Measurements from ENCODE around the gene SBF2.
A peak's percentile ranks its signal among the peaks of the same experiment; 100 is the strongest.

The SBF2 gene

DNA sequence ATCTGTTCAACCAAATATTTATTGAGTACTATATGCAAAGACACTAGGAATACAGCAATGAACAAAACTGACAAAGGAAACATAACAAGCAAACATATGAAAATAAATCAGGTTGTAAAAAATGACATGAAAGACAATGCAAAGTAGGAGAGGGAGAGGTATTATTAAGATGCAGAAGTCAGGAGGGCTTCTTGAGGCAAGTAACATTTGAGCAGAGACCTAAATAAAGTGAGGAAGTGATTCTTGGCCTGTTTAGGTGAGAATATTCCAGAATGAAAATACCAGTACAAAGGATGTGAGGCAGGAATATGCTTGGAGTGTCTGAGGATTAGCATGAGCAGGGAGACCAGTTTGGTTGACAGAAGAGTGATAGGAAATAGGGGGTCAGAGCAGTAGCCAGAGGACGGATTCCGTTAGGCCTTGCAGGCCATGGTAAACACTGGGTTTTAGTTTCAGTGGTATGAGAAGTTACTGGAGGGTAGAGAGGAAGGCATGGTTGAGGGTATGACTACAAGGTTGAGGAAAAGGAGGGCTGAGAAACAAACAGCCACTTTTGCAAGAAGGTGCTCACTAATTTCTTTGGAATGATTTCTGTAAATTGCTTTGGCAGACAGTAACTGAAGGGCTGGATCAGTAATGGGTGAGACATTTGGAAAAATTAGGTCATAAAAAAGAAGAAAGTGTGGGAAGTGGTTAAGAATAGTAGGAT, 438.3 kb downstream of the SBF2 start:
- no peak overlapping the region for H3K4me3 ChIP-seq (ENCODE audit: low read depth, low read length)
- DNase-seq (ENCODE audit: low read depth) = peak; percentile 63
- TF ChIP-seq, protein P1, sequence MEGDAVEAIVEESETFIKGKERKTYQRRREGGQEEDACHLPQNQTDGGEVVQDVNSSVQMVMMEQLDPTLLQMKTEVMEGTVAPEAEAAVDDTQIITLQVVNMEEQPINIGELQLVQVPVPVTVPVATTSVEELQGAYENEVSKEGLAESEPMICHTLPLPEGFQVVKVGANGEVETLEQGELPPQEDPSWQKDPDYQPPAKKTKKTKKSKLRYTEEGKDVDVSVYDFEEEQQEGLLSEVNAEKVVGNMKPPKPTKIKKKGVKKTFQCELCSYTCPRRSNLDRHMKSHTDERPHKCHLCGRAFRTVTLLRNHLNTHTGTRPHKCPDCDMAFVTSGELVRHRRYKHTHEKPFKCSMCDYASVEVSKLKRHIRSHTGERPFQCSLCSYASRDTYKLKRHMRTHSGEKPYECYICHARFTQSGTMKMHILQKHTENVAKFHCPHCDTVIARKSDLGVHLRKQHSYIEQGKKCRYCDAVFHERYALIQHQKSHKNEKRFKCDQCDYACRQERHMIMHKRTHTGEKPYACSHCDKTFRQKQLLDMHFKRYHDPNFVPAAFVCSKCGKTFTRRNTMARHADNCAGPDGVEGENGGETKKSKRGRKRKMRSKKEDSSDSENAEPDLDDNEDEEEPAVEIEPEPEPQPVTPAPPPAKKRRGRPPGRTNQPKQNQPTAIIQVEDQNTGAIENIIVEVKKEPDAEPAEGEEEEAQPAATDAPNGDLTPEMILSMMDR (IDR thresholded peaks at IDR 0.05; ENCODE audit: insufficient read depth, low read depth, low read length, missing control alignments) = no peak

DNA sequence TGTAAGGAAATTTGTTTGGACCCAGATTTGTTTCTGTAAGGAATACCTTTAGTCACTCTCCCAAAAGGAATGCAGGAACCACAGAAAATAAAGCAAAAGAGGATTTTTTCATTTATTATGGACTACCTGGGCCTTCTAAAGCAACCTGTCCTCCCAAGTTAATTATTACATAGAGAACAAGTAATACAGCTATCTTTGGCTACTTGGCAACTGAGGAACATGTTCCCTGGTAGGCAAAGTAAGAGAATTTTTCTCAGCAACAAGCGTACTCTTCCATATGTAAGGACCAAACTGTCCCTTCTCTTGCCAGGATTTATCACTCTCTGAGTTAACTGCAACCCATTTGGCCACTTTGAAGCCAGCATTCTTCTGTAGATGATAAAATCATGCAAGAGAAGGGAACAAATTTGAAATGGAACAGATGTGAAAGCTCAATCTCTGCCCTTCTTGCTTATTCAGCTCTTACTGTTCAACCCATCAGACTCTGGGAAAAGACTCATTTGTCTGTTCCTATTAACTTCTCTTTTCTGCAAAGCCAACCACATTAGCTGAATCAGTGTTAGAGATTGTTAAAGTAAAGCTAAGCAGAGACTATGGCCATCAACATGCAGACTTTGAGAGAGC, 440.0 kb downstream of the SBF2 start:
- TF ChIP-seq, protein P1 (IDR thresholded peaks at IDR 0.05; ENCODE audit: insufficient read depth, low read depth, low read length, missing control alignments) = no peak
- no peak overlapping the region for H3K4me3 ChIP-seq (ENCODE audit: low read depth, low read length)

DNA sequence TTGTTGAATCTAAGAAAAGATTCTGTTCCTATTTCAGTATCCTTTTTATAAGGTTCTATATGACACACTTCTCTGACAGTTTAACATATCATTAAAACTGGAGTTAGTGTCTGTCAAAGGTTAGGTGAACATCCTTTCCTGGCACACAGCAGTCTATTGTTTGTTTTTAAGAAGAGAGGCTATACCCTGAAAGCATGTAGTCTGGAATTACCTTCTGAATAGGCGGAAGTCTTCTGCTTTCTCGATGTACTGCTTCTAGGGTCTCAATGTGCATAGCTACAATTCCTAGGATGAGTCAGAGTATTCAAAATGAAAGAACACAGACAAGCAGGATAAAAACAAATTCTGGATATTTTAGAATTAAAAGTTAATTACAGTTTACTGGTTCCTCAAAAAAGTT, 441.6 kb downstream of the SBF2 start:
- TF ChIP-seq, protein P1 (IDR thresholded peaks at IDR 0.05; ENCODE audit: insufficient read depth, low read depth, low read length, missing control alignments) = no peak
- no peak overlapping the region for H3K4me3 ChIP-seq (ENCODE audit: low read depth, low read length)
- DNase-seq (ENCODE audit: low read depth) = no peak

More for the DNA sequence above, 440.0 kb downstream of the SBF2 start:
- no peak for DNase-seq (ENCODE audit: low read depth)

DNA sequence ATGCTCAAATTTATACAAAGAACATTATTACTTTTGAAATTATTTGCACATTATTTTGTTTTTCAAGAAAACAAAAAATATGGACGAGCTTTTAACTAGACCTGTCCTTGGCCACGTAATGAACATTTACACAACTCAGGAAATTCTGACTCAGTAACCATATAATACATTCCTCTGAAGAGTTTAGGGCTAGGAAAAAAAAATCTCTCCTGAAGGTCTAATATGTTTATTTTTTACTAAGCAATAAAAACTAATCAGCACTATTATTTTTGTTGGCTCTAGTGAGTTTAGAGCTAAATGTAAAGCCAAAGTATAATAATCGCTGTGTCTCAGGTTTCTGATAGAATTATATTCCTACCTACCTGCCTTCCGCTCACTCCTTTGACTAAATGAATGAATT, 442.7 kb downstream of the SBF2 start:
- TF ChIP-seq, protein P1 (IDR thresholded peaks at IDR 0.05; ENCODE audit: insufficient read depth, low read depth, low read length, missing control alignments) = no peak
- no peak overlapping the region for H3K4me3 ChIP-seq (ENCODE audit: low read depth, low read length)
- no peak for DNase-seq (ENCODE audit: low read depth)

DNA sequence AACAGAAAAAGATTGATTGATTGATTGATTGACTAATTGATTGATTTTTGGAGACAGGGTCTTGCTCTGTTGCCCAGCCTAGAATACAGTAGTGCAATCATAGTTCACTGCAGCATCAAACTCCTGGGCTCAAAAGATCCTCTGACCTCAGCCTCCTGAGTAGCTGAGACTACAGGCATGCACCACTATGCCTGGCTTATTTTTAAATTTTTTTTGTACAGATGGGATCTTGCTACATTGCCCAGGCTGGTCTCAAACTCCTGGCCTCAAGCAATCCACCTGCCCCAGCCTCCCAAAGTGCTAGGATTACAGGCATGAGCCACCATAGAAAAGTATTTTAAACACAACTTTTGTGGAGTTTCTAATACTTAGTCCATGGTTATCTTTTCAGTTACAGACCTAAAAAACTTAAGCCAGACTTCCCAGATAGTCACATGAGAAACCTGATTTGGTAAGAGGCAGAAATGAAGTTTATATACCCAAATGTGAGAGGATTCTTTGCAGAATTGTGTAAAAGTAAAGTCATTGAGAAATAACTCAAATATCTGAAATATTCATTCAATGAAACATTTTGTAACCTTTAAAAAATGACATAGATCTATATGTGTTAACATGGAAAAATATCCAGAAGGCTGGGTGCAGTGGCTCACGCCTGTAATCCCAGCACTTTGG, 443.7 kb downstream of the SBF2 start:
- no peak for DNase-seq (ENCODE audit: low read depth)
- TF ChIP-seq, protein P1 (IDR thresholded peaks at IDR 0.05; ENCODE audit: insufficient read depth, low read depth, low read length, missing control alignments) = no peak
- no peak overlapping the region for H3K4me3 ChIP-seq (ENCODE audit: low read depth, low read length)

DNA sequence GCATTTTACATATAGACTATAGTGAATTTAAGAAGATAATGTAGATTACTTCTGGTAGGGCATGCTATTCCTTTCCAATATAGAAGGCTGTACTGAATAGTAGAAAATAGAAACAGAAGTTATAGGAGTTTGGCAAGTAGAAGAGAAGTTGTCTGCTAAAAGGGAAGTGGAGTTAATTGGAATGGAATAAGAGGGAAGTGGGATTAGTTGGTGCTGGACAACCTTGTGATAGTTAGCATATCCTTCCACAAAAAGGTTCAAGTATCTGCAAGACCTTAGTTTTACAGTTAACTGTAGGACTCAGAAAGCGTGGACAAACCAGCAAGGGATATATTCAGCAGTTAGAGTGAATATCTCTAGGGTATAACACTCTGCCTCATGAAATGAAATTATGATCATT, 444.6 kb downstream of the SBF2 start:
- DNase-seq (ENCODE audit: low read depth) = no peak
- no peak overlapping the region for H3K4me3 ChIP-seq (ENCODE audit: low read depth, low read length)
- TF ChIP-seq, protein P1 (IDR thresholded peaks at IDR 0.05; ENCODE audit: insufficient read depth, low read depth, low read length, missing control alignments) = no peak
